Activated naive CD4-positive, alpha-beta T cell treated with anti-CD3 and anti-CD28 coated beads, Interleukin-2, amount 50 U/mL, for 16 hours (primary cell): ENCODE data around the gene ZNF524.
A peak's percentile ranks its signal among the peaks of the same experiment; 100 is the strongest.

ENCODE experiments used
- DNase-seq: peaks from one replicate; pipeline ENCODE4 v3.0.0-alpha.2; 2020

The ZNF524 gene

GRCh38 chr19:55621673-55622231 lies 21.7 kb downstream of the ZNF524 start:
- DNase-seq = no peak

GRCh38 chr19:55622242-55622969 lies 22.3 kb downstream of the ZNF524 start:
- no peak for DNase-seq

- no peak for DNase-seq
Observed at GRCh38 chr19:55623130-55623529, 23.0 kb downstream of the ZNF524 start.

- no peak for DNase-seq
Observed at GRCh38 chr19:55623561-55623960, 23.5 kb downstream of the ZNF524 start.

GRCh38 chr19:55624109-55625003 lies 24.3 kb downstream of the ZNF524 start, which contains the start of gene ZNF784:
ZNF784 (minus strand) TSS chr19:55624566; CDS start chr19:55624561, 5 bp downstream.
- DNase-seq = peak; percentile 92

- DNase-seq = no peak
Observed at GRCh38 chr19:55625004-55625326, 24.9 kb downstream of the ZNF524 start.

GRCh38 chr19:55626350-55626749 lies 26.3 kb downstream of the ZNF524 start:
- DNase-seq = no peak

GRCh38 chr19:55632463-55632834 lies 32.4 kb downstream of the ZNF524 start:
- DNase-seq = peak; percentile 84

GRCh38 chr19:55633861-55634260 lies 33.8 kb downstream of the ZNF524 start:
- DNase-seq = no peak

GRCh38 chr19:55635334-55635717 lies 35.2 kb downstream of the ZNF524 start:
- no peak for DNase-seq

GRCh38 chr19:55635856-55636440 lies 35.9 kb downstream of the ZNF524 start:
- DNase-seq = no peak

- DNase-seq = no peak
Observed at GRCh38 chr19:55636723-55637122, 36.6 kb downstream of the ZNF524 start.

- DNase-seq = no peak
Observed at GRCh38 chr19:55637534-55637933, 37.4 kb downstream of the ZNF524 start.

GRCh38 chr19:55638864-55639359 lies 38.8 kb downstream of the ZNF524 start:
- peak; percentile 65 for DNase-seq

- DNase-seq = peak; percentile 76
Observed at GRCh38 chr19:55640043-55640576, 40.0 kb downstream of the ZNF524 start.

GRCh38 chr19:55640577-55641425 lies 40.7 kb downstream of the ZNF524 start, which contains the start of gene ZNF580:
ZNF580 (plus strand) TSS chr19:55641002; CDS start chr19:55642509, 1,507 bp downstream.
- peak; percentile 70 for DNase-seq

GRCh38 chr19:55641426-55642152 lies 41.5 kb downstream of the ZNF524 start:
- DNase-seq = no peak

- DNase-seq = peak; percentile 46
Observed at GRCh38 chr19:55642153-55643002, 42.3 kb downstream of the ZNF524 start.

- peak; percentile 86 for DNase-seq
Observed at GRCh38 chr19:55643003-55643886, 43.2 kb downstream of the ZNF524 start, which contains the start of gene ZNF581. ZNF581 (plus strand) TSS chr19:55643649; CDS start chr19:55644572, 923 bp downstream.
